GM12878 (cell line): ENCODE measurements around the gene VCL. TPM values are rescaled to one million over a fixed set of nuclear protein-coding genes. Genes with fewer than 3 reads are reported as not detected.

Experiments
- ATAC-seq: fragments of 200-7000 bp; cut with Tn5 transposase; 3 replicates; pipeline ENCODE4 v1.9.1; 2020; ENCODE audit warnings: mild to moderate bottlenecking, moderate library complexity
- BruUV-seq: library from RNA; stranded (reverse); fragments of 400-500 nt; replicated peaks from 2 replicates; lab custom pipeline; 2021; lab: Mats Ljungman, UMichigan
- CTCF ChIA-PET: fragments of 300-600 bp; sonication (Branson Sonifier 250); formaldehyde crosslinking; extraction: SDS; loops from one replicate; lab custom pipeline; 2021; ENCODE audit warnings: inconsistent platforms; lab: Yijun Ruan, JAX
- POLR2A ChIA-PET: fragments of 350-600 bp; formaldehyde crosslinking; extraction: SDS; loops from one replicate; lab custom pipeline; 2021; ENCODE audit warnings: inconsistent platforms; lab: Charles Lee
- RAD21 ChIA-PET: fragments of 300-600 bp; sonication (Branson Sonifier 250); formaldehyde crosslinking; loops from one replicate; lab custom pipeline; 2023; ENCODE audit warnings: antibody characterized with exemption; ENCODE audit not compliant: unreplicated experiment; lab: Charles Lee
- SMC1A ChIA-PET: fragments of 300-600 bp; sonication (Branson Sonifier 250); formaldehyde crosslinking; loops from one replicate; lab custom pipeline; 2023; ENCODE audit not compliant: unreplicated experiment, uncharacterized antibody; lab: Charles Lee
- DNase-seq: peaks from one replicate; pipeline ENCODE4 v3.0.0-alpha.2; 2011; ENCODE audit warnings: low read depth, low spot score
- FAIRE-seq: peaks from 3 replicates; lab custom pipeline; 2011; peaks lifted over from hg19 to GRCh38; lab: Jason Lieb, UNC
- H2AFZ ChIP-seq: 2 replicates; pipeline ENCODE4 v1.6.0; 2011; ENCODE audit warnings: low read depth, low read length, control low read depth; ENCODE audit not compliant: control insufficient read depth
- H3K27ac ChIP-seq: 2 replicates; pipeline ENCODE4 v1.5.1; 2011; ENCODE audit warnings: control low read depth; ENCODE audit not compliant: control insufficient read depth, insufficient read depth
- H3K27me3 ChIP-seq, 2 experiments: replicated peaks in 1 of 2; 2 replicates each; pipeline versions ENCODE4 v1.6.0 to v1.6.1; 2011; ENCODE audit warnings: low read length in 1 of 2; ENCODE audit not compliant: control insufficient read depth in 2 of 2, insufficient read depth in 2 of 2
- H3K36me3 ChIP-seq, 2 experiments: 2 replicates each; pipeline ENCODE4 v1.5.1; 2011; ENCODE audit warnings: low read length in 1 of 2; ENCODE audit not compliant: control insufficient read depth in 2 of 2, insufficient read depth in 2 of 2
- H3K4me1 ChIP-seq: 2 replicates; pipeline ENCODE4 v1.6.1; 2011; ENCODE audit warnings: mild to moderate bottlenecking, low read length, moderate library complexity, mixed read lengths; ENCODE audit not compliant: control insufficient read depth, insufficient read depth
- H3K4me2 ChIP-seq: 2 replicates; pipeline ENCODE4 v1.6.0; 2011; ENCODE audit warnings: control low read depth; ENCODE audit not compliant: control insufficient read depth, insufficient read depth
- H3K4me3 ChIP-seq: fragments of 200-600 bp; sonication (generic); 2 replicates; pipeline ENCODE4 v1.5.1; 2016
- H3K79me2 ChIP-seq: 2 replicates; pipeline ENCODE4 v1.6.0; 2011; ENCODE audit warnings: low read length; ENCODE audit not compliant: control insufficient read depth, insufficient read depth
- H3K9ac ChIP-seq: 2 replicates; pipeline ENCODE4 v1.8.0; 2011; ENCODE audit warnings: low read length, control low read depth, mixed read lengths; ENCODE audit not compliant: control insufficient read depth, insufficient read depth
- H3K9me3 ChIP-seq: replicated peaks from 3 replicates; pipeline ENCODE4 v1.5.1; 2011; ENCODE audit warnings: mild to moderate bottlenecking, low read length; ENCODE audit not compliant: control insufficient read depth, insufficient read depth
- H4K20me1 ChIP-seq: 2 replicates; pipeline ENCODE4 v1.6.0; 2011; ENCODE audit not compliant: control insufficient read depth, insufficient read depth
- ASH2L ChIP-seq: fragments of 300-600, 200-600 bp; sonication (generic); IDR thresholded peaks from 2 replicates; pipeline ENCODE4 v1.6.1; 2017; ENCODE audit warnings: low read depth, mild to moderate bottlenecking, borderline replicate concordance
- ATF2 ChIP-seq: IDR thresholded peaks from 2 replicates; pipeline ENCODE4 v1.6.1; 2012; ENCODE audit warnings: low read length, inconsistent platforms
- CTCF ChIP-seq, 3 experiments: IDR thresholded peaks in 2 of 3; conservative IDR thresholded peaks in 1 of 3; 2 replicates each; pipeline ENCODE4 v1.5.1; 2011; ENCODE audit warnings: low read depth in 3 of 3, low read length in 3 of 3, mild to moderate bottlenecking in 3 of 3, control low read depth in 2 of 3, moderate library complexity in 2 of 3, inconsistent platforms in 1 of 3, mixed read lengths in 1 of 3; ENCODE audit not compliant: control insufficient read depth in 2 of 3, insufficient read depth in 1 of 3; ENCODE audit errors: extremely low read depth in 1 of 3
- IKZF2 ChIP-seq, 2 experiments: fragments of 450-650 bp; IDR thresholded peaks; 2 replicates each; pipeline ENCODE4 v1.6.1; 2017; ENCODE audit warnings: mild to moderate bottlenecking in 2 of 2, moderate library complexity in 2 of 2
- NFXL1 ChIP-seq: fragments of 450-650 bp; IDR thresholded peaks from 2 replicates; pipeline ENCODE4 v1.6.1; 2017; ENCODE audit warnings: antibody characterized with exemption, mild to moderate bottlenecking, borderline replicate concordance
- NFYA ChIP-seq: IDR thresholded peaks from 2 replicates; pipeline ENCODE4 v1.6.1; 2011; ENCODE audit warnings: low read depth, mild to moderate bottlenecking, low read length, improper control_type of control experiment, borderline replicate concordance
- NR2C1 ChIP-seq: fragments of 450-650 bp; IDR thresholded peaks from 2 replicates; pipeline ENCODE4 v1.6.1; 2017; ENCODE audit warnings: antibody characterized with exemption, mild to moderate bottlenecking, moderate library complexity
- PBX3 ChIP-seq: IDR thresholded peaks from 2 replicates; pipeline ENCODE4 v1.6.1; 2011; ENCODE audit warnings: mild to moderate bottlenecking, low read depth, low read length, moderate library complexity; ENCODE audit not compliant: insufficient replicate concordance
- PKNOX1 ChIP-seq: fragments of 450-650 bp; IDR thresholded peaks from 2 replicates; pipeline ENCODE4 v1.6.1; 2016; ENCODE audit warnings: mild to moderate bottlenecking
- POLR2A ChIP-seq: IDR thresholded peaks from 2 replicates; pipeline ENCODE4 v1.6.1; 2011; ENCODE audit warnings: low read depth, mild to moderate bottlenecking, low read length
- SMC3 ChIP-seq: IDR thresholded peaks from 2 replicates; pipeline ENCODE4 v1.6.1; 2011; ENCODE audit warnings: low read length, improper control_type of control experiment, borderline replicate concordance
- WRNIP1 ChIP-seq: IDR thresholded peaks from 2 replicates; pipeline ENCODE4 v1.6.1; 2011; ENCODE audit warnings: low read depth, low read length, improper control_type of control experiment, borderline replicate concordance
- YY1 ChIP-seq: IDR thresholded peaks from 2 replicates; pipeline ENCODE4 v1.6.1; 2011; ENCODE audit warnings: low read depth, mild to moderate bottlenecking, low read length
- ZBTB11 ChIP-seq: fragments of 450-650 bp; formaldehyde crosslinking; IDR thresholded peaks from 2 replicates; pipeline ENCODE4 v1.5.0; 2022; ENCODE audit warnings: mild to moderate bottlenecking, missing genetic modification characterization
- WGBS: methylation state at CpG from one replicate; pipeline ENCODE4 v1.1.6; 2016; ENCODE audit warnings: low lambda C conversion rate; ENCODE audit not compliant: insufficient replicate concordance, insufficient coverage; ENCODE audit errors: missing lambda C conversion rate; 5-methylcytosine and 5-hydroxymethylcytosine counted together
- in situ Hi-C: fragments of 300-500 bp; cut with MboI; formaldehyde crosslinking; loops from 9 replicates; pipeline ENCODE4 v1.14.3; 2018; ENCODE audit warnings: mixed read lengths
- intact Hi-C: fragments of 100-400 bp; cut with micrococcal nuclease; formaldehyde crosslinking; loops from one replicate; pipeline ENCODE4 v1.14.2; 2022; ENCODE audit not compliant: unreplicated experiment
- polyA plus RNA-seq, 11 experiments: library from polyadenylated mRNA; depleted of rRNA in 4 of 11; unstranded in 6 of 11; stranded (reverse) in 5 of 11; fragments of >200 nt; fragmentation: Nextera tagmentation in 4 of 11; fragmentation: Illumina TruSeq in 1 of 11; extraction: Ambion mirVana in 4 of 11; extraction: Trizol in 1 of 11; gene quantifications; 1 replicate in 1 of 11; 2 replicates in 10 of 11; pipeline versions ENCODE4 v1.2.1 to v1.2.3, GENCODE V29; 2011 to 2016; ENCODE audit warnings: inconsistent platforms in 2 of 11, missing spikeins in 2 of 11, low read depth in 1 of 11
- total RNA-seq, 4 experiments: library from RNA; depleted of rRNA in 3 of 4; stranded (reverse); fragments of >200 nt in 3 of 4; fragmentation: Illumina TruSeq in 1 of 4; extraction: Trizol in 1 of 4; gene quantifications; 2 replicates each; pipeline versions ENCODE4 v1.2.1 to v1.2.3, GENCODE V29; 2013 to 2021

The VCL gene
- total and polyA plus RNA-seq, 10 of the 15 experiments (the other 5 are each of a cell fraction or from before 2014, with no cell fraction given) = 6.7 to 54.6 (median 24.3) TPM

GRCh38 chr10:73948947-73949633, 48.8 kb upstream of the VCL start:
- in situ Hi-C loops (no loop called here), intact Hi-C loops (no loop called here)
- CTCF ChIA-PET = interaction anchor here (0.6 to 1.2 kb wide), 3 partner anchors 8 to 99 kb away, joined by 3 to 4 read pairs (median 4); no protein-coding TSS in a partner anchor
- Histone ChIP-seq H3K4me1 (no peaks in the 10 kb centered on the region), H3K79me2 (no peaks in the 10 kb centered on the region), H3K4me2 (no peak overlapping the region), H3K27ac (no peak overlapping the region), H3K9me3 (no peaks in the 10 kb centered on the region; the same call in 2 of the 3 replicates), H3K27me3 (no peaks in the 10 kb centered on the region), H3K4me3 (no peak overlapping the region), H2AFZ (no peak overlapping the region), H3K9ac (no peak overlapping the region), H3K36me3 (no peaks in the 10 kb centered on the region), H4K20me1 (no peaks in the 10 kb centered on the region)
- SMC1A ChIA-PET = interaction anchor here (0.8 kb wide), 1 partner anchor 9 kb away, joined by 3 read pairs; no protein-coding TSS in a partner anchor
- DNase-seq (no peak), FAIRE-seq (no peak), ATAC-seq (no peak)
- POLR2A ChIA-PET = interaction anchor here (0.6 to 1.2 kb wide), 4 partner anchors 46 to 298 kb away, joined by 3 to 5 read pairs (median 4); no protein-coding TSS in a partner anchor
- no TSS peak for BruUV-seq
- WGBS = 65% methylated on average over 10 of the region's 10 CpGs
- RAD21 ChIA-PET = interaction anchor here (19.6 kb wide), 1 partner anchor 65 kb away, joined by 616 read pairs; the partner anchor contains the start of gene CAMK2G
- no peak for TF ChIP-seq ATF2
- TF ChIP-seq ZBTB11 (CRISPR knock-in tag) = no peak
- no peak for TF ChIP-seq PKNOX1
- TF ChIP-seq NFYA = no peak
- TF ChIP-seq ASH2L = no peak
- TF ChIP-seq CTCF (IDR thresholded peaks at IDR 0.05 in 2 of 3, conservative IDR thresholded peaks at IDR 0.05 in 1 of 3; ENCODE audit: control insufficient read depth in 2 of 3, extremely low read depth in 1 of 3, insufficient read depth in 1 of 3, low read depth in 3 of 3, low read length in 3 of 3) = no peak
- no peak for TF ChIP-seq POLR2A
- no peak for TF ChIP-seq WRNIP1
- no peak for TF ChIP-seq SMC3
- TF ChIP-seq PBX3 = no peak
- TF ChIP-seq YY1 = no peak
- TF ChIP-seq NR2C1 = no peak
- TF ChIP-seq IKZF2 (IDR thresholded peaks at IDR 0.05) = no peak
- no peak for TF ChIP-seq NFXL1
